Vagina (tissue), 2 donors: ENCODE results near the gene GYG1. TPM values are rescaled to one million over a fixed set of nuclear protein-coding genes. Genes with fewer than 3 reads are reported as not detected.
A peak's percentile ranks its signal among the peaks of the same experiment; 100 is the strongest.

Experiments
- DNase-seq, 2 donors: peaks; one replicate each; pipeline ENCODE4 v3.0.0-alpha.2; 2017; ENCODE audit errors: extremely low spot score in 2 of 2
- H3K27ac ChIP-seq: fragments of 200-600 bp; sonication (generic); one replicate; pipeline ENCODE4 v1.5.1; 2019
- H3K27me3 ChIP-seq: fragments of 200-600 bp; sonication (generic); one replicate; pipeline ENCODE4 v1.5.1; 2019
- H3K36me3 ChIP-seq, 2 donors: fragments of 200-600 bp; sonication (generic); one replicate each; pipeline ENCODE4 v1.5.1; 2017 to 2019
- H3K4me1 ChIP-seq: fragments of 200-600 bp; sonication (generic); one replicate; pipeline ENCODE4 v1.5.1; 2019
- H3K4me3 ChIP-seq, 2 donors: fragments of 200-600 bp; sonication (generic); 1 replicate in 1 of 2; 2 replicates in 1 of 2; pipeline ENCODE4 v1.5.1; 2016 to 2019
- H3K9me3 ChIP-seq: fragments of 200-600 bp; sonication (generic); one replicate; pipeline ENCODE4 v1.5.1; 2019
- POLR2A ChIP-seq, 2 donors: fragments of 450-650 bp; IDR thresholded peaks; one replicate each; pipeline ENCODE4 v1.6.1; 2017; ENCODE audit warnings: antibody characterized with exemption in 2 of 2, mild to moderate bottlenecking in 2 of 2, moderate library complexity in 2 of 2
- POLR2AphosphoS5 ChIP-seq, 2 donors: sonication (generic); formaldehyde crosslinking; IDR thresholded peaks; one replicate each; pipeline ENCODE4 v1.9.0; 2017; ENCODE audit warnings: antibody characterized with exemption in 2 of 2, mild to moderate bottlenecking in 2 of 2, low read depth in 1 of 2; ENCODE audit not compliant: insufficient read depth in 1 of 2
- intact Hi-C: fragments of 100-400 bp; cut with DNase I; formaldehyde crosslinking; loops from one replicate; pipeline ENCODE4 v1.15.1; 2023
- total RNA-seq: library from RNA; depleted of rRNA; stranded (reverse); fragments of >200 nt; gene quantifications from one replicate; pipeline ENCODE4 v1.2.3, GENCODE V29; 2016
- TF ChIP-seq, protein P1 (sequence below), 3 experiments: fragments of 450-650 bp in 2 of 3; fragments of 200-600 bp in 1 of 3; sonication (generic) in 1 of 3; IDR thresholded peaks; one replicate each; pipeline ENCODE4 v1.5.1; 2017 to 2019; ENCODE audit warnings: antibody characterized with exemption in 3 of 3, mild to moderate bottlenecking in 2 of 3, moderate library complexity in 2 of 3

The GYG1 gene
- total RNA-seq, 1 donor from 2014 or later = 45.9 TPM

DNA sequence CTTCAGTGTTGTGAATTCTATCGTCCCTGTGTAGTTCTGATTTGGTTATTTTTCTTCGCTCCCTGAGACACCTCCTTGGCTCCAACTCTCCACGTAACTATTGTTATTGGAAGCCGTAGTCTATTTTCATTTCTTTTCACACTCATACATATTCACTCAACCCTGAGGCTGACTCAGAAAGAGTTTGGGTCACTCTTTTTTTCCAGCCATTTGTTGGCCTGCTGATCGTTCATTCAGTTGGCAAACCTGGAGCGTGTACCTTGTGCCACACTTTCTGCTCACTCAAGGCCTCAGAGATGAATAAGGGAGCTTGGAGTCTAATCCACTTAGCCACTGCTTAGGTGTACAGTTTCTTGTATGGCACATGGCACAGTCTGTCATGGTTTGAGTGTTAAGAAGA, 22.4 kb downstream of the GYG1 start:
- no peaks in the 10 kb centered on the region for H3K27me3 ChIP-seq
- intact Hi-C loops = no loop called here
- H3K4me1 ChIP-seq = peaks cover 10% of the 10 kb centered on the region
- no peaks in the 10 kb centered on the region for H3K9me3 ChIP-seq
- TF ChIP-seq POLR2A (IDR thresholded peaks at IDR 0.05) (no peak), POLR2AphosphoS5 (IDR thresholded peaks at IDR 0.05; ENCODE audit: insufficient read depth in 1 of 2, low read depth in 1 of 2) (no peak)
- TF ChIP-seq, protein P1, sequence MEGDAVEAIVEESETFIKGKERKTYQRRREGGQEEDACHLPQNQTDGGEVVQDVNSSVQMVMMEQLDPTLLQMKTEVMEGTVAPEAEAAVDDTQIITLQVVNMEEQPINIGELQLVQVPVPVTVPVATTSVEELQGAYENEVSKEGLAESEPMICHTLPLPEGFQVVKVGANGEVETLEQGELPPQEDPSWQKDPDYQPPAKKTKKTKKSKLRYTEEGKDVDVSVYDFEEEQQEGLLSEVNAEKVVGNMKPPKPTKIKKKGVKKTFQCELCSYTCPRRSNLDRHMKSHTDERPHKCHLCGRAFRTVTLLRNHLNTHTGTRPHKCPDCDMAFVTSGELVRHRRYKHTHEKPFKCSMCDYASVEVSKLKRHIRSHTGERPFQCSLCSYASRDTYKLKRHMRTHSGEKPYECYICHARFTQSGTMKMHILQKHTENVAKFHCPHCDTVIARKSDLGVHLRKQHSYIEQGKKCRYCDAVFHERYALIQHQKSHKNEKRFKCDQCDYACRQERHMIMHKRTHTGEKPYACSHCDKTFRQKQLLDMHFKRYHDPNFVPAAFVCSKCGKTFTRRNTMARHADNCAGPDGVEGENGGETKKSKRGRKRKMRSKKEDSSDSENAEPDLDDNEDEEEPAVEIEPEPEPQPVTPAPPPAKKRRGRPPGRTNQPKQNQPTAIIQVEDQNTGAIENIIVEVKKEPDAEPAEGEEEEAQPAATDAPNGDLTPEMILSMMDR (IDR thresholded peaks at IDR 0.05) = no peak
- peaks cover 3 to 13% of the 10 kb centered on the region in 2 donors for H3K36me3 ChIP-seq
- DNase-seq = no peak
- no peak overlapping the region for H3K4me3 ChIP-seq
- no peak overlapping the region for H3K27ac ChIP-seq

DNA sequence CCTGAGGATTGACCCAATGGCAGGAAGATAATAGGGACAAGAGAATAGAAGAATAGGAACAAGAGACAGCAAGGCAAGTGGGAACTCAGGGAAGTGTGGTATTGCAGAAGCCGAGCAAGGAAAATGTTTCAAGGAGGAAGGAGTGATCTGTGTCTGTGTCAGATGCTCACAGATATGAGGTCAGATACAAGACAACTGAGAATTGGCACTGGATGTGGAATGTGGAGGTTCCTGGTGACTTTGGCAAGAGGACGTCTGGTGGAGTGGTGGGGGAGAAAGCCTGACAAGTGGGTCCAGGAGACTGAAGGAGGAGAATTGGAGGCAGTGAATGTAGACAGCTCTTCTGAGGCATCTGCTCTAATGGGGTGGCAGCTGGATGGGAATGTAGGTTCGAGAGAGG, 24.1 kb downstream of the GYG1 start:
- TF ChIP-seq POLR2AphosphoS5 (IDR thresholded peaks at IDR 0.05; ENCODE audit: insufficient read depth in 1 of 2, low read depth in 1 of 2) (no peak), POLR2A (IDR thresholded peaks at IDR 0.05) (no peak)
- TF ChIP-seq, protein P1 (IDR thresholded peaks at IDR 0.05) = no peak
- no peaks in the 10 kb centered on the region for H3K27me3 ChIP-seq
- H3K4me1 ChIP-seq = peaks cover 10% of the 10 kb centered on the region
- H3K4me3 ChIP-seq = no peak overlapping the region
- no peak for DNase-seq
- intact Hi-C loops = no loop called here
- H3K27ac ChIP-seq = no peak overlapping the region
- H3K9me3 ChIP-seq = no peaks in the 10 kb centered on the region
- peaks cover 0 to 6% of the 10 kb centered on the region in 2 donors for H3K36me3 ChIP-seq

DNA sequence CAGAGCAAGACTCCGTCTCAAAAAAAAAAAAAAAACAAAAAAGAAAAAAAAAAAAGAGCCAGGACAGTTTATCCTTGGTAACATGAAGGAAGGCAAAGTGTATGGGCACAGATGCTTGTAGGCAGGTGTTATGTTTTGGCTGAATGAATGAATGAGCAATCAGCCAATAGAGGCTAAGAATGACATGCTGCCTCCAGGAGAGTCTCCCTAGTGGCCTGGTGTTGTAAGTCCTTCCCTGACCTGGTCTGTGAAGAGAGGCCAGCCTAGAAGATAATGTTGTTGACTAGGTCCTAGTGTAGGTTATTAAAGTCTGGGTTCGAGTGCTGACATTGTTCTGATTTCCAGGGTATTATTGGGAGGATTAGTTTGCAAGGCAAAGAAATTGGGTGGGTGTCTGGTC, 24.9 kb downstream of the GYG1 start:
- Histone ChIP-seq H3K4me3 (no peak overlapping the region), H3K27ac (no peak overlapping the region), H3K9me3 (no peaks in the 10 kb centered on the region), H3K4me1 (peaks cover 10% of the 10 kb centered on the region), H3K36me3 (peaks cover 0 to 5% of the 10 kb centered on the region in 2 donors), H3K27me3 (no peaks in the 10 kb centered on the region)
- DNase-seq = no peak
- intact Hi-C loops = no loop called here
- TF ChIP-seq, protein P1 (IDR thresholded peaks at IDR 0.05) = no peak
- no peak for TF ChIP-seq POLR2AphosphoS5 (IDR thresholded peaks at IDR 0.05; ENCODE audit: insufficient read depth in 1 of 2, low read depth in 1 of 2)
- no peak for TF ChIP-seq POLR2A (IDR thresholded peaks at IDR 0.05)

DNA sequence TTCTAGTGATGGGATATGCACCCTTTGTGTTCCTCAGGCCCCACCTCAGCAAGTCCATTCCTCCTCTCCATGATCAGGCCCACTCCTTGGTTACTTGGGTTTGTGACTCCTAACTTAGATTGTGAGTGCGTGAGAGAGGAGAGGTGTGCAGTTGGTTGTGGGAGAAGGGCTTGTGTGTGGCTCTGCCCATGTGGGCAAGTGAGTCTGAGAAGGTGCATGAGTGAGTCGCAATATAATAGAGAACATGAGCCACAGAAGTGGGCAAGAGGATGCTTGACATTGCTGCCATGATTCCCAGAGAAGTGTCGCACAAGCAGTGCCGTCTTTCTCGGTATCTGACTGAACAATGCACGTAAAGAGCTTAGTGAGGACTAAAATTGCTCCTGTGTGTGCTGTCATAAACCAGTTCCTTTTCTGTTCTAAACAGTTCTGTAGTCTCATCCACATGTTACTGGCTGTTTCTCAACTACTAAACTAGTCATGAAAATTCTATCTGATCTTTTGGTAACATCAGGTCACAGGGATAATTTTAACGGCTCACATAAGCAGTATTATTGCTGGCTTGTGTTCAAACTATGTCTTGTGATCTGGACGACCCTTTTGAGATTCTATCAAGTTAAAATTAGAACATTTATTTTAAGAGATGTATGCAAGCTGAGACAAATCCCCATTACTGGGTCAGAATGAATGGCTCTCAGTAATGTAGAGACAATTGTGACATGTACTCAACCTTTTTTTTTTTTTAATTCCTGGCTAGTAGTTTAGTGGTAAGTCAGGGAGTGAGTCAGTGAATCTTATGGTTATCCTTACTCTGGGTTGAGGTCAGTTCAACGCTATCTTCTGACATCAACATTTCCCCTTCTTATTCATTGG, 25.6 kb downstream of the GYG1 start:
- peak overlapping the region; percentile 27 for H3K27ac ChIP-seq
- intact Hi-C loops = no loop called here
- peak in 1 of 2 donors; percentile 39 for TF ChIP-seq POLR2AphosphoS5 (IDR thresholded peaks at IDR 0.05; ENCODE audit: insufficient read depth in 1 of 2, low read depth in 1 of 2)
- TF ChIP-seq, protein P1 (IDR thresholded peaks at IDR 0.05) = no peak

DNA sequence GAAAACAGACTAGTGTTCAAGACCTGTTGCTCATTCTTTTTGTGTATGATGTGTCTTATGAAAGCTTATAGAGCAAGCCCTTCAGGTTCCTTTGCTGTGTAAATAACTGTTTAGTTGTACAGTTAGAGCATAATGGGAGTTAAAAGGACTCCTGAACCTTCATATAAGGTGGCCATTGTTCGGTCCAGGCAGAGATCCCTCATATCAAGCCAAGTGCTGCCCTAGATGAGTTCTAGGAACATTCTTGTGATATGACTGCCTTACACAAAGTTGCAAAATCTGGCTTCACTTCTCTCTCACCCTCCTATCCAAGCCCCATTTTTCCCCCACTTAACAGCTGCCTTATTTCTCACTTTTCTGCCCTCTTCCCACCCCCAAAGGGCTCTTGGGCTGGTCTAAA, 26.9 kb downstream of the GYG1 start:
- peaks cover 10% of the 10 kb centered on the region for H3K4me1 ChIP-seq
- H3K36me3 ChIP-seq = peaks cover 0 to 6% of the 10 kb centered on the region in 2 donors
- H3K4me3 ChIP-seq = no peak overlapping the region
- intact Hi-C loops = no loop called here
- TF ChIP-seq POLR2A (IDR thresholded peaks at IDR 0.05) (no peak), POLR2AphosphoS5 (IDR thresholded peaks at IDR 0.05; ENCODE audit: insufficient read depth in 1 of 2, low read depth in 1 of 2) (no peak)
- TF ChIP-seq, protein P1 (IDR thresholded peaks at IDR 0.05) = no peak
- no peak overlapping the region for H3K27ac ChIP-seq
- no peaks in the 10 kb centered on the region for H3K27me3 ChIP-seq
- DNase-seq = no peak
- no peaks in the 10 kb centered on the region for H3K9me3 ChIP-seq

More for the DNA sequence above, 25.6 kb downstream of the GYG1 start:
- no peaks in the 10 kb centered on the region for H3K9me3 ChIP-seq
- peaks cover 0 to 9% of the 10 kb centered on the region in 2 donors for H3K36me3 ChIP-seq
- no peaks in the 10 kb centered on the region for H3K27me3 ChIP-seq
- DNase-seq = no peak
- no peak overlapping the region for H3K4me3 ChIP-seq
- peaks cover 10% of the 10 kb centered on the region for H3K4me1 ChIP-seq
